Heart left ventricle (tissue), 16 donors: ENCODE data around the gene MICAL3. TPM values are rescaled to one million over a fixed set of nuclear protein-coding genes. Genes with fewer than 3 reads are reported as not detected.
A peak's percentile ranks its signal among the peaks of the same experiment; 100 is the strongest.

Experiments
- ATAC-seq, 4 donors: fragments of 200-7000 bp; cut with Tn5 transposase; one replicate each; pipeline ENCODE4 v1.9.1; 2020 to 2022; ENCODE audit warnings: moderate library complexity in 4 of 4, mild to moderate bottlenecking in 3 of 4, moderate number of reproducible peaks in 1 of 4
- DNase-seq, 5 donors: peaks; one replicate each; pipeline ENCODE4 v3.0.0-alpha.2; 2020
- H3K27ac ChIP-seq, 12 donors: fragments of 200-600 bp; sonication (generic) in 4 of 12; one replicate each; pipeline versions ENCODE4 v1.5.0 to v1.8.0; 2016 to 2022; ENCODE audit warnings: mild to moderate bottlenecking in 2 of 12
- H3K27me3 ChIP-seq, 9 donors: fragments of 200-600 bp; sonication (generic) in 2 of 9; one replicate each; pipeline versions ENCODE4 v1.5.1 to v1.8.0; 2016 to 2022; ENCODE audit warnings: mild to moderate bottlenecking in 3 of 9
- H3K36me3 ChIP-seq, 9 donors: fragments of 200-600 bp; sonication (generic) in 2 of 9; one replicate each; pipeline versions ENCODE4 v1.5.0 to v1.8.0; 2018 to 2022; ENCODE audit warnings: mild to moderate bottlenecking in 2 of 9
- H3K4me1 ChIP-seq, 12 donors: fragments of 200-600 bp; sonication (generic) in 4 of 12; one replicate each; pipeline versions ENCODE4 v1.5.0 to v1.8.0; 2016 to 2022; ENCODE audit warnings: mild to moderate bottlenecking in 3 of 12
- H3K4me3 ChIP-seq, 12 donors: fragments of 200-600 bp; sonication (generic) in 4 of 12; one replicate each; pipeline versions ENCODE4 v1.5.0 to v1.8.0; 2017 to 2022; ENCODE audit warnings: mild to moderate bottlenecking in 9 of 12, moderate library complexity in 4 of 12
- H3K9me3 ChIP-seq, 12 donors: fragments of 200-600 bp; sonication (generic) in 4 of 12; one replicate each; pipeline versions ENCODE4 v1.5.0 to v1.8.0; 2016 to 2022; ENCODE audit warnings: mild to moderate bottlenecking in 1 of 12
- POLR2A ChIP-seq, 2 donors: fragments of 450-650 bp; IDR thresholded peaks; one replicate each; pipeline ENCODE4 v1.6.1; 2017; ENCODE audit warnings: antibody characterized with exemption in 2 of 2, mild to moderate bottlenecking in 2 of 2, moderate library complexity in 2 of 2
- WGBS, 4 donors: extraction: QIAGEN DNeasy Blood & Tissue Kit in 2 of 4; methylation state at CpG; one replicate each; pipeline versions ENCODE4 v1.1.5 to v1.1.7; 2013 to 2018; 5-methylcytosine and 5-hydroxymethylcytosine counted together
- intact Hi-C, 10 donors: fragments of 100-400 bp; cut with DNase I; formaldehyde crosslinking; loops; one replicate each; pipeline versions ENCODE4 v1.11.1 to v1.14.2; 2022
- polyA plus RNA-seq, 2 donors: library from polyadenylated mRNA; stranded (reverse); fragments of 200-250 nt; gene quantifications; one replicate each; pipeline ENCODE4 v1.2.3, GENCODE V29; 2013
- total RNA-seq, 9 donors: library from RNA; depleted of rRNA in 2 of 9; stranded (reverse); fragments of >200 nt in 2 of 9; fragmentation: NEBNext Ultra II Directional in 3 of 9; extraction: Animal tissue kit (Norgen Biotek cat#: 25700) in 3 of 9; gene quantifications; one replicate each; pipeline versions ENCODE4 v1.1.0 to v1.2.4, GENCODE V29; 2016 to 2023
- TF ChIP-seq, protein P1 (sequence below), 12 donors: fragments of 200-600 bp; sonication (generic) in 4 of 12; IDR thresholded peaks; one replicate each; pipeline versions ENCODE4 v1.5.0 to v1.8.0; 2018 to 2022; ENCODE audit warnings: antibody characterized with exemption in 12 of 12, mild to moderate bottlenecking in 5 of 12
- donor health status: ischemic (EF 13 %, LVEDD 7.1; RV severe dilation, severe dysfunction).
- donor health status: healthy with polysubstance abuse.
- donor health status: DM: no; HTN: yes; CAD: no.
- donor health status: DM: no; HTN: no; CAD: no.
- donor health status: ischemic (EF 25% LVEDD 6.9; RV normal size, moderate dysfunction).
- donor health status: ischemic (EF 25% LVEDD 5.7; RV mildly dilated, moderate dysfunction).
- donor health status: healthy.
- donor health status: DM: yes; HTN: yes; CAD: no.
- donor health status: ischemic (EF 35%, LVEDD 5.7; RV mildly dilated, moderate dysfunction).
- donor health status: nonischemic (EF 11% LVEDD 7.7; RV severe dilation, severe dysfunction).
- donor health status: DM: yes; HTN: yes; CAD: no.
- donor health status: PGD.
- donor health status: ischemic (EF 29% LVEDD 5.4; RV normal size, mild dysfunction).
- donor health status: nonischemic (EF 23%, LVEDD 6.1; RV moderate dilation, normal function).

The MICAL3 gene
- total and polyA plus RNA-seq, 11 donors: 41.3 to 125 (median 83.3) TPM

DNA sequence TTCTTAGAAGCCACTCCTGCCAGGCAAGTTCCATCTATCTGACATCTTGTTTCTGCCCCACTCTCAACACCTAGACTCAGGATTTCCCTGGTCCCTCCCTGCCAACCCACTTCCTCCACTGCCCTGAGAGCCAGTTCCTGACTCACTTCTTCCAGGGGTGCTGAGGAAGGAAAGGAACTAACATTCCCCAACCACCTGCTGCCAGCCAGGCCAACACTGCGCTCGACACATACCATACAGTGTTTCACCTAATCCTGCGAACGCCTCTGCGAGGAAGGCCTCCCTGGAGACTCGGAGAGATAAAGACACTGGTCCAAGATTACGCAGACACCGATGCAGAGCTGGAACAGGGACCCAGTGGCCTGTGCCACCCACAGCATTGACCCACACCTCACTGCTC is 40.2 kb downstream of the MICAL3 start:
- Histone ChIP-seq H3K27me3 (no peaks in the 10 kb centered on the region), H3K4me3 (no peak overlapping the region), H3K4me1 (peaks cover 0 to 67% (median 30%) of the 10 kb centered on the region in 12 donors), H3K36me3 (no peaks in the 10 kb centered on the region), H3K9me3 (no peaks in the 10 kb centered on the region), H3K27ac (peak overlapping the region in 1 of 12 donors; percentile 17)
- DNase-seq (no peak), ATAC-seq (no peak)
- WGBS, 4 donors: 74 to 88% (median 82%) methylated on average over 8 of the region's 8 CpGs
- TF ChIP-seq, protein P1, sequence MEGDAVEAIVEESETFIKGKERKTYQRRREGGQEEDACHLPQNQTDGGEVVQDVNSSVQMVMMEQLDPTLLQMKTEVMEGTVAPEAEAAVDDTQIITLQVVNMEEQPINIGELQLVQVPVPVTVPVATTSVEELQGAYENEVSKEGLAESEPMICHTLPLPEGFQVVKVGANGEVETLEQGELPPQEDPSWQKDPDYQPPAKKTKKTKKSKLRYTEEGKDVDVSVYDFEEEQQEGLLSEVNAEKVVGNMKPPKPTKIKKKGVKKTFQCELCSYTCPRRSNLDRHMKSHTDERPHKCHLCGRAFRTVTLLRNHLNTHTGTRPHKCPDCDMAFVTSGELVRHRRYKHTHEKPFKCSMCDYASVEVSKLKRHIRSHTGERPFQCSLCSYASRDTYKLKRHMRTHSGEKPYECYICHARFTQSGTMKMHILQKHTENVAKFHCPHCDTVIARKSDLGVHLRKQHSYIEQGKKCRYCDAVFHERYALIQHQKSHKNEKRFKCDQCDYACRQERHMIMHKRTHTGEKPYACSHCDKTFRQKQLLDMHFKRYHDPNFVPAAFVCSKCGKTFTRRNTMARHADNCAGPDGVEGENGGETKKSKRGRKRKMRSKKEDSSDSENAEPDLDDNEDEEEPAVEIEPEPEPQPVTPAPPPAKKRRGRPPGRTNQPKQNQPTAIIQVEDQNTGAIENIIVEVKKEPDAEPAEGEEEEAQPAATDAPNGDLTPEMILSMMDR (IDR thresholded peaks at IDR 0.05): no peak
- TF ChIP-seq POLR2A (IDR thresholded peaks at IDR 0.05): no peak
- intact Hi-C loops: no loop called here

DNA sequence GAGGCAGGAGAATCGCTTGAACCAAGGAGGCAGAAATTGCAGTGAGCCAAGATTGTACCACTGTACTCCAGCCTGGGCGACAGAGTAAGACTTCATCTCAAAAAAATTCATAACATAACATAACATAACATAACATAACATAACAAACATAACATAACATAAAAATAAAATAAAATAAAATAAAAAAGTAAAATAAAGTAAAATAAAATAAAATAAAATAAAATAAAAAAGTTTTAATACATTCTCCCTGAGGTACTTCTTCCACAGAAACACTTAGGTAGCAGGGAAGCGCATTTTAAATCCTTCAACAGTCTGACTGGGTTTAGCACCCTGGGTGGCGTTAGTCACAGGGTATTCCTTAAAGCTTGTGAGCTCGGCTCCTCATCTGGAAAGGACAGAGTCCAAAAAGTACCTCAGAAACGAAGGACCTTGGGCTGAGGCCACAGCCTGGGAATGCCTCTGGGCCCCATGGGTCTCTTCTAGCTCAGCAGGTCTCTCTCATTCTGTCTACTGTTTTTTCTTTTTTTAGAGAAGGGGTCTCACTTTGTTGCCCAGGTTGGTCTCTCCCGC is 41.7 kb downstream of the MICAL3 start:
- no peaks in the 10 kb centered on the region for H3K36me3 ChIP-seq
- no peak overlapping the region for H3K4me3 ChIP-seq
- no peaks in the 10 kb centered on the region for H3K27me3 ChIP-seq
- H3K4me1 ChIP-seq: peaks cover 0 to 52% (median 29%) of the 10 kb centered on the region in 12 donors
- TF ChIP-seq, protein P1 (IDR thresholded peaks at IDR 0.05): no peak
- no peak for TF ChIP-seq POLR2A (IDR thresholded peaks at IDR 0.05)
- 70 to 81% (median 75%) methylated on average over 7 of the region's 7 CpGs for WGBS, 4 donors
- no peak overlapping the region for H3K27ac ChIP-seq
- H3K9me3 ChIP-seq: no peaks in the 10 kb centered on the region
- intact Hi-C loops: no loop called here
- no peak for ATAC-seq
- DNase-seq: no peak

DNA sequence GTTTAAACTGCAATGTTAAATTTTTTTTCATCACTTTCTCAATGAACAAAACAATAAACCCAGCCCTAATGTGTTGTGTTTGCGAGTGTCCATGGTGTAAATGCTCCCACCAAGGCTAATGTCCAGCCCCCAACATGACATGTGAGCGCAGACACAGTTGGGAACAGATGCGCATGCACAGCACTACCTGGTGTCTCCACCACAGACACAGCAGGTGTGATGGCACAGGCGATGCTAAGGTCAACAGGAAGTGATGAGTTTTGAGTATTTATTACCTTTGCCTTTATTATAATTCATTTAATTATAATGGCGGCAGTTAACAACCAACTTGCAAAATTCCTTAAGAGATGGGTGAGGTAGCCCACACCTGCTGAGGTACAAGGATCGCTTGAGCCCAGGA is 42.9 kb downstream of the MICAL3 start:
- peaks cover 0 to 49% (median 29%) of the 10 kb centered on the region in 12 donors for H3K4me1 ChIP-seq
- intact Hi-C loops: no loop called here

DNA sequence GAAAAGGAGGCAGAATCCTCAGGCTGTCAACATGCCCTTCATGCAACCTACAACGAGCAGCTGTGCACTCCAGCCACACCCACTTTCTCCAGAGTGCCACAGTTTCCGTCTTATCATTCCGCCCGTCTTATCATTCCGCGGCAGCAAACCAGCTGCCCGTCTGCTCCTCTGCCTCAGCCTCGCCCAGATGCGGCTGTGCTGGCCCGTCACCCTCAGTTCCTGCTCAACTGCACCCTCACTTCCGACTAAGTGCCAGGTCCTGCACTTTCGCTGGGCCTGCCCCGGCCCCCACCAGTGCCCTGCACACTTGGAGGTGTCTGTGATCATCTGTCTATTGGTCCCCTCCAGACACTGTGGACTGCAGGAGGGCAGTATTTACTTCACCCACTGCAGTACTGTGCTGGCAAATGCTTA is 43.7 kb downstream of the MICAL3 start:
- 2 to 7% (median 4%) methylated on average over 5 to 13 of the region's 13 CpGs for WGBS, 4 donors
- no peak for TF ChIP-seq POLR2A (IDR thresholded peaks at IDR 0.05)
- TF ChIP-seq, protein P1 (IDR thresholded peaks at IDR 0.05): no peak
- H3K36me3 ChIP-seq: no peaks in the 10 kb centered on the region
- H3K27me3 ChIP-seq: no peaks in the 10 kb centered on the region
- DNase-seq (peak in 1 of 5 donors; percentile 44), ATAC-seq (peak; percentile 37 to 86 (median 56))
- H3K27ac ChIP-seq: peak overlapping the region in 8 of 12 donors; percentile 7 to 63 (median 32)
- peaks cover 0 to 52% (median 30%) of the 10 kb centered on the region in 12 donors for H3K4me1 ChIP-seq
- intact Hi-C loops: no loop called here
- H3K9me3 ChIP-seq: no peaks in the 10 kb centered on the region
- peak overlapping the region in 4 of 12 donors; percentile 1 to 29 (median 8) for H3K4me3 ChIP-seq

More for the DNA sequence above, 42.9 kb downstream of the MICAL3 start:
- H3K27ac ChIP-seq: no peak overlapping the region
- WGBS, 4 donors: 76 to 97% (median 83%) methylated on average over 5 to 6 of the region's 6 CpGs
- H3K36me3 ChIP-seq: no peaks in the 10 kb centered on the region
- no peak for ATAC-seq
- TF ChIP-seq, protein P1 (IDR thresholded peaks at IDR 0.05): no peak
- no peak for TF ChIP-seq POLR2A (IDR thresholded peaks at IDR 0.05)
- no peak overlapping the region for H3K4me3 ChIP-seq
- no peaks in the 10 kb centered on the region for H3K9me3 ChIP-seq
- H3K27me3 ChIP-seq: no peaks in the 10 kb centered on the region
- DNase-seq: no peak
